ENCODE measurements around the gene LIF. TPM values are rescaled to one million over a fixed set of nuclear protein-coding genes. Genes with fewer than 3 reads are reported as not detected.

Gene LIF
- total RNA-seq, 2 experiments from 2014 or later, result 160 to 161 TPM

- peaks cover 26% of the 10 kb centered on the region for H3K4me1 Mint-ChIP-seq (ENCODE audit: low read depth)
- no peak overlapping the region for H3K27ac Mint-ChIP-seq
- CTCF ChIA-PET, result interaction anchor here (0.9 to 19.3 kb wide), 5 partner anchors 12 to 107 kb away, joined by 3 to 472 read pairs (median 12); partner anchors contain the start of genes OSM, RNF215 and SEC14L2
- no peak for DNase-seq
- ATAC-seq, result no peak
- H3K36me3 Mint-ChIP-seq (ENCODE audit: low read depth), result no peaks in the 10 kb centered on the region
- no peak for TF ChIP-seq CTCF (IDR thresholded peaks at IDR 0.05)
- H3K9me3 Mint-ChIP-seq, result no peaks in the 10 kb centered on the region
- intact Hi-C loops (cut with micrococcal nuclease), result loop anchor here (10.0 kb wide), 1 partner anchor 178 kb away; no protein-coding TSS in a partner anchor
- POLR2A ChIA-PET, result interaction anchor here (0.5 to 1.6 kb wide), 3 partner anchors 17 to 423 kb away, joined by 3 to 6 read pairs (median 5); partner anchors contain the start of gene OSM
- H3K27me3 Mint-ChIP-seq, result no peaks in the 10 kb centered on the region
- no peak overlapping the region for H3K4me3 Mint-ChIP-seq
These were observed 36.1 kb upstream of the LIF start for GRCh38 chr22:30282616-30283046.

GRCh38 chr22:30280505-30280904 lies 33.9 kb upstream of the LIF start:
- CTCF ChIA-PET, result interaction anchor here (0.7 to 5.0 kb wide), 13 partner anchors 8 to 180 kb away, joined by 3 to 18 read pairs (median 4); partner anchors contain the start of genes CASTOR1 and RNF215
- intact Hi-C loops (cut with micrococcal nuclease), result loop anchor here (10.0 kb wide), 1 partner anchor 176 kb away; no protein-coding TSS in a partner anchor
- Mint-ChIP-seq H3K4me3 (no peak overlapping the region), H3K9me3 (no peaks in the 10 kb centered on the region), H3K27me3 (no peaks in the 10 kb centered on the region), H3K27ac (no peak overlapping the region), H3K36me3 (ENCODE audit: low read depth) (no peaks in the 10 kb centered on the region), H3K4me1 (ENCODE audit: low read depth) (peaks cover 36% of the 10 kb centered on the region)
- no peak for ATAC-seq
- no peak for DNase-seq
- TF ChIP-seq CTCF (IDR thresholded peaks at IDR 0.05), result no peak
- POLR2A ChIA-PET, result interaction anchor here (1.0 to 3.8 kb wide), 2 partner anchors 17 to 146 kb away, joined by 4 to 14 read pairs; no protein-coding TSS in a partner anchor

- POLR2A ChIA-PET, result interaction anchor here (0.7 to 3.8 kb wide), 5 partner anchors 9 to 147 kb away, joined by 3 to 14 read pairs (median 4); no protein-coding TSS in a partner anchor
- Mint-ChIP-seq H3K4me3 (no peak overlapping the region), H3K27me3 (no peaks in the 10 kb centered on the region), H3K36me3 (ENCODE audit: low read depth) (no peaks in the 10 kb centered on the region), H3K27ac (no peak overlapping the region), H3K9me3 (no peaks in the 10 kb centered on the region), H3K4me1 (ENCODE audit: low read depth) (peaks cover 42% of the 10 kb centered on the region)
- no peak for TF ChIP-seq CTCF (IDR thresholded peaks at IDR 0.05)
- DNase-seq, result no peak
- CTCF ChIA-PET, result interaction anchor here (0.7 to 5.0 kb wide), 15 partner anchors 8 to 179 kb away, joined by 3 to 18 read pairs (median 4); partner anchors contain the start of genes CASTOR1 and RNF215
- intact Hi-C loops (cut with micrococcal nuclease), result loop anchor here (10.0 kb wide), 1 partner anchor 175 kb away; no protein-coding TSS in a partner anchor
- no peak for ATAC-seq
These were observed 33.4 kb upstream of the LIF start for GRCh38 chr22:30279932-30280331.

GRCh38 chr22:30279046-30279788 lies 32.7 kb upstream of the LIF start:
- Mint-ChIP-seq H3K27ac (no peak overlapping the region), H3K36me3 (ENCODE audit: low read depth) (no peaks in the 10 kb centered on the region), H3K4me3 (no peak overlapping the region), H3K9me3 (no peaks in the 10 kb centered on the region), H3K27me3 (no peaks in the 10 kb centered on the region), H3K4me1 (ENCODE audit: low read depth) (peaks cover 48% of the 10 kb centered on the region)
- intact Hi-C loops (cut with micrococcal nuclease), result no loop called here
- no peak for TF ChIP-seq CTCF (IDR thresholded peaks at IDR 0.05)
- ATAC-seq (no peak), DNase-seq (no peak)
- CTCF ChIA-PET, result interaction anchor here (1.2 to 5.0 kb wide), 9 partner anchors 9 to 171 kb away, joined by 3 to 18 read pairs (median 4); partner anchors contain the start of gene CASTOR1
- POLR2A ChIA-PET, result interaction anchor here (0.8 to 3.8 kb wide), 4 partner anchors 8 to 147 kb away, joined by 4 to 14 read pairs (median 4); no protein-coding TSS in a partner anchor
